Esophagus muscularis mucosa (tissue), 4 donors: ENCODE data around the gene IFT27. TPM values are rescaled to one million over a fixed set of nuclear protein-coding genes. Genes with fewer than 3 reads are reported as not detected.
"Not testable (repeated sequence)": the region's sequence is repeated elsewhere in the genome, so short reads cannot be mapped to it uniquely, and the experiment has no call there.

Experiments
- DNase-seq: peaks from one replicate; pipeline ENCODE4 v3.0.0-alpha.2; 2017; ENCODE audit errors: extremely low spot score
- H3K27ac ChIP-seq, 4 donors: fragments of 200-600 bp; sonication (generic); replicated peaks in 1 of 4; 1 replicate in 3 of 4; 2 replicates in 1 of 4; pipeline ENCODE4 v1.5.1; 2016 to 2019; ENCODE audit warnings: mild to moderate bottlenecking in 1 of 4
- H3K27me3 ChIP-seq, 4 donors: fragments of 200-600 bp; sonication (generic); one replicate each; pipeline versions ENCODE4 v1.5.1 to v1.6.0; 2016 to 2019
- H3K36me3 ChIP-seq, 4 donors: fragments of 200-600 bp; sonication (generic); one replicate each; pipeline ENCODE4 v1.5.1; 2016 to 2019
- H3K4me1 ChIP-seq, 4 donors: fragments of 200-600 bp; sonication (generic); one replicate each; pipeline ENCODE4 v1.5.1; 2016 to 2019
- H3K4me3 ChIP-seq, 4 donors: fragments of 200-600 bp; sonication (generic); 1 replicate in 2 of 4; 2 replicates in 2 of 4; pipeline ENCODE4 v1.5.1; 2016 to 2019; ENCODE audit warnings: mild to moderate bottlenecking in 4 of 4, moderate library complexity in 1 of 4
- H3K9me3 ChIP-seq, 4 donors: fragments of 200-600 bp; sonication (generic); 1 replicate in 3 of 4; 2 replicates in 1 of 4; pipeline ENCODE4 v1.5.1; 2016 to 2019
- EP300 ChIP-seq: sonication (generic); formaldehyde crosslinking; IDR thresholded peaks from one replicate; pipeline ENCODE4 v1.6.1; 2017; ENCODE audit warnings: antibody characterized with exemption
- POLR2A ChIP-seq: fragments of 450-650 bp; IDR thresholded peaks from one replicate; pipeline ENCODE4 v1.6.1; 2017; ENCODE audit warnings: antibody characterized with exemption, moderate library complexity, mild to moderate bottlenecking, low read depth
- POLR2AphosphoS5 ChIP-seq, 2 donors: sonication (generic); formaldehyde crosslinking; IDR thresholded peaks; one replicate each; pipeline ENCODE4 v1.6.1; 2017; ENCODE audit warnings: antibody characterized with exemption in 2 of 2
- WGBS: methylation state at CpG from one replicate; pipeline ENCODE4 v1.1.5; 2018; 5-methylcytosine and 5-hydroxymethylcytosine counted together
- intact Hi-C: fragments of 100-400 bp; cut with DNase I; formaldehyde crosslinking; loops from one replicate; pipeline ENCODE4 v1.15.1; 2023
- total RNA-seq, 4 donors: library from RNA; depleted of rRNA; stranded (reverse); fragments of >200 nt; gene quantifications; one replicate each; pipeline versions ENCODE4 v1.1.0 to v1.2.1, GENCODE V29; 2016
- TF ChIP-seq, protein P1 (sequence below), 3 experiments: fragments of 200-600 bp in 2 of 3; fragments of 450-650 bp in 1 of 3; sonication (generic) in 2 of 3; IDR thresholded peaks; one replicate each; pipeline ENCODE4 v1.5.1; 2017 to 2019; ENCODE audit warnings: antibody characterized with exemption in 3 of 3, mild to moderate bottlenecking in 2 of 3, moderate library complexity in 1 of 3

IFT27 gene
- total RNA-seq, 4 donors from 2014 or later, result 15.2 to 24.1 (median 17.0) TPM

DNA sequence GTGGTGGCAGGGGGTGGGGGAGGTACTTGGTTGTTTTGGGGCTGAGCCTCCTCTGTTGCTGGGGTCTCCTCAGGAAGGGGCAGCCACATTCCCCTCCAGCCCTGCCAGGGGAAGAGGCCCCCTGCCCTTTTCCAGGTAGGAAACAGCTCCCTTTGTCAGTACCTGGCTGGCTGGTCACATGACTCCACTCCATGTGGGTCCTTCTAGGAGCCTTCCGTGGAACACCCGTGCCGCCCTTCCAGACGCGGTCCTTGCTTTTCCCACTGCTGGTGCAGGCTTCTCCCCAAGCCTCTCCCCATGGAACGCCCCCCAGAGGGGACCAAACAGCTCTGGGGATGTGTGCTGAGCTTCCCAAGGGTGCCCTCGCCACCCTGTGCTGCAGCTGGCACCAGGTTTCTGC lies 19.9 kb downstream of the IFT27 start:
- intact Hi-C loops, result no loop called here
- TF ChIP-seq POLR2A (no peak), POLR2AphosphoS5 (IDR thresholded peaks at IDR 0.05) (no peak), EP300 (no peak)
- TF ChIP-seq, protein P1, sequence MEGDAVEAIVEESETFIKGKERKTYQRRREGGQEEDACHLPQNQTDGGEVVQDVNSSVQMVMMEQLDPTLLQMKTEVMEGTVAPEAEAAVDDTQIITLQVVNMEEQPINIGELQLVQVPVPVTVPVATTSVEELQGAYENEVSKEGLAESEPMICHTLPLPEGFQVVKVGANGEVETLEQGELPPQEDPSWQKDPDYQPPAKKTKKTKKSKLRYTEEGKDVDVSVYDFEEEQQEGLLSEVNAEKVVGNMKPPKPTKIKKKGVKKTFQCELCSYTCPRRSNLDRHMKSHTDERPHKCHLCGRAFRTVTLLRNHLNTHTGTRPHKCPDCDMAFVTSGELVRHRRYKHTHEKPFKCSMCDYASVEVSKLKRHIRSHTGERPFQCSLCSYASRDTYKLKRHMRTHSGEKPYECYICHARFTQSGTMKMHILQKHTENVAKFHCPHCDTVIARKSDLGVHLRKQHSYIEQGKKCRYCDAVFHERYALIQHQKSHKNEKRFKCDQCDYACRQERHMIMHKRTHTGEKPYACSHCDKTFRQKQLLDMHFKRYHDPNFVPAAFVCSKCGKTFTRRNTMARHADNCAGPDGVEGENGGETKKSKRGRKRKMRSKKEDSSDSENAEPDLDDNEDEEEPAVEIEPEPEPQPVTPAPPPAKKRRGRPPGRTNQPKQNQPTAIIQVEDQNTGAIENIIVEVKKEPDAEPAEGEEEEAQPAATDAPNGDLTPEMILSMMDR (IDR thresholded peaks at IDR 0.05), result no peak

DNA sequence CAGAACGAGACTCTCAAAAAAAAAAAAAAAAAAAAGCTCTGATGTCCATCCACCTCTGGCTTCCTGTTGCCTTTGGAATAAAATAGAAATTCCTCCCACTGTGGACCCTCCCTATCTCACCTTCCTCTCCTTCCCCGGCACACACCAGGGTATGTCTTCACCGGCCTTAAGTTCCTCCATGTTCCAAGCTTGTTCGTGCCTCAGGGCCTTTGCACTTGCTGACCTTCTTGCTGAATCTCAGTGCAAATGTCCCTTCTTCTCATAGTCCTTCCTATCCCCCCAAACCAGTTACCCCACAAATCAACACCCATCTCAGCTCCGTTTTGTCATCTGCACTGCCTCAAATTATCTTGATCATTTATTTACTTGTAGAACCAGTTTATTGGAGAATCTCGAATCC lies 20.6 kb downstream of the IFT27 start:
- Histone ChIP-seq H3K4me1 (peaks cover 0 to under 1% (median under 1%) of the 10 kb centered on the region in 4 donors), H3K36me3 (no peaks in the 10 kb centered on the region), H3K27ac (no peak overlapping the region), H3K27me3 (peaks cover 0 to 49% (median 2%) of the 10 kb centered on the region in 4 donors), H3K4me3 (no peak overlapping the region), H3K9me3 (no peaks in the 10 kb centered on the region)
- intact Hi-C loops, result no loop called here
- 86% methylated on average over 6 of the region's 6 CpGs for WGBS
- no peak for DNase-seq
- no peak for TF ChIP-seq EP300
- no peak for TF ChIP-seq POLR2AphosphoS5 (IDR thresholded peaks at IDR 0.05)
- no peak for TF ChIP-seq POLR2A
- TF ChIP-seq, protein P1 (IDR thresholded peaks at IDR 0.05), result no peak

More for the DNA sequence above, 19.9 kb downstream of the IFT27 start:
- Histone ChIP-seq H3K36me3 (no peaks in the 10 kb centered on the region), H3K4me1 (peaks cover 0 to 8% (median 7%) of the 10 kb centered on the region in 4 donors), H3K4me3 (no peak overlapping the region), H3K9me3 (no peaks in the 10 kb centered on the region), H3K27me3 (peaks cover 0 to 49% (median 2%) of the 10 kb centered on the region in 4 donors), H3K27ac (no peak overlapping the region)
- WGBS, result 74% methylated on average over 6 of the region's 7 CpGs
- DNase-seq, result no peak

DNA sequence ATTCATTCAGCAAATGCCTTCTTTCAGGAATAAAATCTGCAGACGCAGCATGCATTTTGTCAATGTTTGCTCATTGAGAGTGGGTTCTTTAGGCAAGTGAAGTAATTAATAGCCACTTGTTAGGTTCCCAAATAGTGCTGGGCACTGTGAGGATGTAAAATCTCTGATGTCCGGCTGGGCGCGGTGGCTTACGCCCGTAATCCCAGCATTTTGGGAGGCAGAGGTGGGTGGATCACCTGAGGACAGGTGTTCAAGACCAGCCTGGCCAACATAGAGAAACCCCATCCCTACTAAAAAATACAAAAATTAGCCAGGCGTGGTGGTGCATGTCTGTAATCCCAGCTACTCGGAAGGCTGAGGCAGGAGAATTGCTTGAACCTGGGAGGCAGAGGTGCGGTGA lies 21.0 kb downstream of the IFT27 start:
- DNase-seq, result not testable (repeated sequence)

DNA sequence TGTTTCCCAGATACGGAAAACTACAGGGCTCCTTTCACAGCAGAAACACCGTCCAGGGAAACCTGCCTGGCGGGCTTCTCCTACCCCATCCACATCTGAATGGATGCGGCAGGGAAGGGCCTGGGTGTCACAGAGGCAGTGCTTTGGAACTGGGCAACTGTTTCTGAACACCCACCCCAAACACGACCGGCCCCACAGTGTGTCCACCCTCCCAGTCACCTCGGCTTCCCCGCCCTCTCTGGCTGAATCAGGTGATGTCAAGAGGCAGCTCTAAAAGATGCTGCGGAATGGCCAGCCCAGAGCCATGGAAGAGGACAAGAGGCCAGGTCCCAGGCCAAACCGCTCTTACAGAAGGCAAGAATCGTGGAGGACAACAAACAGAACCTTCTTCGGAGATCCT lies 22.0 kb downstream of the IFT27 start:
- DNase-seq, result no peak
- Histone ChIP-seq H3K9me3 (no peaks in the 10 kb centered on the region), H3K4me3 (no peak overlapping the region), H3K27ac (no peak overlapping the region), H3K27me3 (peaks cover 0 to 49% (median 2%) of the 10 kb centered on the region in 4 donors), H3K36me3 (no peaks in the 10 kb centered on the region), H3K4me1 (no peaks in the 10 kb centered on the region)
- TF ChIP-seq EP300 (no peak), POLR2A (no peak), POLR2AphosphoS5 (IDR thresholded peaks at IDR 0.05) (no peak)
- TF ChIP-seq, protein P1 (IDR thresholded peaks at IDR 0.05), result no peak
- intact Hi-C loops, result no loop called here
- WGBS, result 81% methylated on average over 10 of the region's 12 CpGs

More for the DNA sequence above, 21.0 kb downstream of the IFT27 start:
- WGBS, result 87% methylated on average over 9 of the region's 9 CpGs
- H3K4me1 ChIP-seq, H3K4me3 ChIP-seq, H3K36me3 ChIP-seq, intact Hi-C loops, H3K9me3 ChIP-seq, H3K27ac ChIP-seq: not testable (repeated sequence)
- peaks cover 0 to 49% (median 2%) of the 10 kb centered on the region in 4 donors for H3K27me3 ChIP-seq

DNA sequence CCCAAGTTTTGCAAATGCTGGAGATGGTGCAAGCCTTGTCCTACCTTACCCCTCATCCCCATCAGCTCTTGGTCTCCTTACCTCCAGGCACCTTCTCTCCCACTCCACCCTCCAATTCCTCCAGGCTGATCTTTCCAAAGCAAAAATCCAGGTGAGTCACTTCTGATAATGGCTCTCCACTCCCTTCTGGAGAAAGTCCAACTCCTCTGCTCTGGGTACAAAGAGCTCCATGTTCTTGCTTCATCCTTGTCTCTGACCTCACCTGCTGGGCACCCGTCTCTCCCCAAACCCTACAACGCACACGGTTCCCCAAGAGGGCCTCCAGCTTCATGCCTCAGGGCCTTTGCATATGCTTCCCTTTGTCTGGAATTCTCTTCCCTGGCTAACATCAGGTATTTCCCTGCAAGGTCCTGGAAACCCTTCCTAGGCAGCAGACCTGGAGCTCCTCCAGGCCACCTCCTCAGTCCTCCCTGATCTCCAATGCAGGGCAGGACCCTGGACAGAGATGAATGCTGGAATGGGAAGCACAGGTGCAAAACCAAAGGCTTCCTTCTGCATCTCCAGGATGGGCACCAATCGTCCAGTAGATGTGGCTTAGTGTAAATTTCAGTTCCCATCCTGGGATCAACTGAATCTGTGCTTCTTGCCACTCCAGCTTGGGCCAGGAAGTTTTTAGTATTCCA lies 22.7 kb downstream of the IFT27 start:
- H3K27me3 ChIP-seq, result peaks cover 0 to 49% (median 2%) of the 10 kb centered on the region in 4 donors
- H3K27ac ChIP-seq, result no peak overlapping the region
- TF ChIP-seq POLR2AphosphoS5 (IDR thresholded peaks at IDR 0.05) (no peak), EP300 (no peak), POLR2A (no peak)
- TF ChIP-seq, protein P1 (IDR thresholded peaks at IDR 0.05), result no peak
- no peak for DNase-seq
- H3K4me1 ChIP-seq, result no peaks in the 10 kb centered on the region
- no peak overlapping the region for H3K4me3 ChIP-seq
- no peaks in the 10 kb centered on the region for H3K36me3 ChIP-seq
- no peaks in the 10 kb centered on the region for H3K9me3 ChIP-seq
- intact Hi-C loops, result no loop called here
- 60% methylated on average over 4 of the region's 4 CpGs for WGBS
